Measurements from ENCODE around the gene WWC2. TPM values are rescaled to one million over a fixed set of nuclear protein-coding genes. Genes with fewer than 3 reads are reported as not detected.
"Not testable (repeated sequence)": the region's sequence is repeated elsewhere in the genome, so short reads cannot be mapped to it uniquely, and the experiment has no call there.

The WWC2 gene
- total RNA-seq, 6 experiments from 2014 or later: 86.3 to 114 (median 95.2) TPM

DNA sequence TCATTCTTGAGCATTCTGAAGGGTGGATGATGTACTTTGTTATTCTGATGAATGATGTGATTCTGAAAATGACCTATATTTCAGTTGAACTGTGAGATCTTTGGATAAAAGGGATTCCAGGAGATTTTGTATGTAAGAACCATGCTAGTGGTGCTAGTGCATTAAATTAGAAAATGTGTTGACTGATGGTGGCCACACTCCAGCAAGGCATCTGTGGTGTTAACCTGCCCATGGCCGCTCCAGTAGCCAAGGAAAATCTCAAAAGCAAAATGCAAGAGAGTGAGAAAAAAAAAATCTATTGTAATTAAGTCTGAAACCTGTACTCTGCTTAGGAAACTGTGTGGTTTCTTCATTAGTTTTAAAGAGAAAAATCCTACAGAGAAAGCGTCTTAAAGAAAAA lies 93.5 kb downstream of the WWC2 start:
- Mint-ChIP-seq H3K4me3 (no peak overlapping the region), H3K4me1 (ENCODE audit: low read depth) (peaks cover 52% of the 10 kb centered on the region), H3K27ac (no peak overlapping the region), H3K27me3 (ENCODE audit: insufficient read depth) (no peaks in the 10 kb centered on the region), H3K36me3 (ENCODE audit: low read depth) (peaks cover 15% of the 10 kb centered on the region), H3K9me3 (no peaks in the 10 kb centered on the region)
- TF ChIP-seq, protein P1, sequence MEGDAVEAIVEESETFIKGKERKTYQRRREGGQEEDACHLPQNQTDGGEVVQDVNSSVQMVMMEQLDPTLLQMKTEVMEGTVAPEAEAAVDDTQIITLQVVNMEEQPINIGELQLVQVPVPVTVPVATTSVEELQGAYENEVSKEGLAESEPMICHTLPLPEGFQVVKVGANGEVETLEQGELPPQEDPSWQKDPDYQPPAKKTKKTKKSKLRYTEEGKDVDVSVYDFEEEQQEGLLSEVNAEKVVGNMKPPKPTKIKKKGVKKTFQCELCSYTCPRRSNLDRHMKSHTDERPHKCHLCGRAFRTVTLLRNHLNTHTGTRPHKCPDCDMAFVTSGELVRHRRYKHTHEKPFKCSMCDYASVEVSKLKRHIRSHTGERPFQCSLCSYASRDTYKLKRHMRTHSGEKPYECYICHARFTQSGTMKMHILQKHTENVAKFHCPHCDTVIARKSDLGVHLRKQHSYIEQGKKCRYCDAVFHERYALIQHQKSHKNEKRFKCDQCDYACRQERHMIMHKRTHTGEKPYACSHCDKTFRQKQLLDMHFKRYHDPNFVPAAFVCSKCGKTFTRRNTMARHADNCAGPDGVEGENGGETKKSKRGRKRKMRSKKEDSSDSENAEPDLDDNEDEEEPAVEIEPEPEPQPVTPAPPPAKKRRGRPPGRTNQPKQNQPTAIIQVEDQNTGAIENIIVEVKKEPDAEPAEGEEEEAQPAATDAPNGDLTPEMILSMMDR (IDR thresholded peaks at IDR 0.05): no peak
- DNase-seq: no peak

DNA sequence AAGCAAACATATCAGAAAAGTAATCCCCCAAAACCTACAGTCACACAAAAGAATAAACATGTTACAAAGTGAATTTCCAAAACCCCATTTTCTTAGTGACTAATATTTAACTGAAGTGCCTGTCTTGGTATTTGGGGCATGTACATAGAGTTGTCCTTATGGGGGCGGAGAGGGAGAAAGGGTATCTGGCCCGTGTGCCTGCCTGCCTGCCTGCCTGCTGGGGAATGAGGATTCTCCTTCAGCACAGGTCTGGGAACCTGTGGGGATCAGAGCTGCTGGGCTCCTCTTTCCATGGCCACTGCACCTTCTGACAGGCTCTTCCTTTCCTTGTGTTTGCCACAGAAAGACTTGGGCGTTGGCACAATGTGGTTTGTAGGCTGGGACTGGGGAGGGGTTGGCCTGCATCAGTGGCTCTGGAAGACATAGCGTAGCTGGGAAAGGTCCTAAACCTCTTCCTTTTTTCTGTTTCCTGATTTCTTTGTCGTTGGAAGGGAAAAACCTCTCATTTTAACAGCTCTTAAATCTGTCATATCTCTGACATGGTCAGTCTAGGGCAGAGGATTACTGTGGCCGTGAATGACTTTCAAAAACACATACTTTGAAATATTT lies 94.8 kb downstream of the WWC2 start:
- H3K36me3 Mint-ChIP-seq (ENCODE audit: low read depth): peaks cover 23% of the 10 kb centered on the region
- peak overlapping the region; percentile 8; the same call in 1 of the 2 replicates for H3K27ac Mint-ChIP-seq
- H3K9me3 Mint-ChIP-seq; H3K27me3 Mint-ChIP-seq (ENCODE audit: insufficient read depth); H3K4me3 Mint-ChIP-seq; DNase-seq: not testable (repeated sequence)
- peaks cover 53% of the 10 kb centered on the region for H3K4me1 Mint-ChIP-seq (ENCODE audit: low read depth)

DNA sequence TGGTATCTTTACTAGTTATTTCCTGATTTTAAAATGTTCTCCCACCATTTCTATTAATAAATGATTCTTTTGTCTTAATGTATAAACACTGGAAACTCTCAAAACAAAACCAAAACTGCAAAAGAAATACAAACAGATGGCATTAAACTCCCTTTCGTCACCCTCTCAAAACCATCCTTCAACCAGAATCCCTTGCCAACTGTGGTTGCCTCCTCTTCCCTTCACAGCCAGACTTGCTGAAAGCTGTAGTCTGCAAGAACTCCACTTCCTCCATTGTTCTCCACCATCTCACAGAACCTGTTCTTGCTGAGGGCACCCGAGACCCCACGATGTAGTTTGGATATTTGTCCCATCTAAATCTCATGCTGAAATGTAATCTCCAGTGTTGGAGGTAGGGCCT lies 96.5 kb downstream of the WWC2 start:
- Mint-ChIP-seq H3K9me3 (no peaks in the 10 kb centered on the region), H3K27ac (no peak overlapping the region; the same call in none of the 2 replicates), H3K36me3 (ENCODE audit: low read depth) (peaks cover 27% of the 10 kb centered on the region), H3K4me3 (no peak overlapping the region), H3K27me3 (ENCODE audit: insufficient read depth) (no peaks in the 10 kb centered on the region; the same call in 1 of the 2 replicates), H3K4me1 (ENCODE audit: low read depth) (peaks cover 54% of the 10 kb centered on the region)
- no peak for DNase-seq
- TF ChIP-seq, protein P1 (IDR thresholded peaks at IDR 0.05): no peak

DNA sequence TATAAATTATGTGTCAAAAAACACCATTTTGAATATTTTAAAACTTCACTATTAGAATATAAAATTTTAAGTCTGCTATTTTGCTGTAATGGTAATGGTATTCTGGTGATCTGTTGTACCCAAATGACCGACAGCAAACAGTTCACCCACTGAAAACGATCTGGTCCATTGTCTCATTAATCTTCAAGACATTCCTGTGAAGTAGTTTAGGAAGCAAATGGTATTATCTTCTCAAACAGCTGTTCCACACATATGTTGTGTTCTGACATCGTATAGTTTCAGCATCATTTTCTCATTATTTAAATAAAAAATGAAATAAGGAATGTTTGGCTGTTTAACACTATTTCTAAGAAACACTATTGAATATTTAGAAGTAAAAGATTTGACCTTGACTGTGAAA lies 98.1 kb downstream of the WWC2 start:
- Mint-ChIP-seq H3K4me3 (no peak overlapping the region), H3K27me3 (ENCODE audit: insufficient read depth) (no peaks in the 10 kb centered on the region; the same call in none of the 2 replicates), H3K4me1 (ENCODE audit: low read depth) (peaks cover 60% of the 10 kb centered on the region), H3K36me3 (ENCODE audit: low read depth) (peaks cover 28% of the 10 kb centered on the region), H3K27ac (no peak overlapping the region), H3K9me3 (no peaks in the 10 kb centered on the region)
- DNase-seq: no peak
- TF ChIP-seq, protein P1 (IDR thresholded peaks at IDR 0.05): no peak

DNA sequence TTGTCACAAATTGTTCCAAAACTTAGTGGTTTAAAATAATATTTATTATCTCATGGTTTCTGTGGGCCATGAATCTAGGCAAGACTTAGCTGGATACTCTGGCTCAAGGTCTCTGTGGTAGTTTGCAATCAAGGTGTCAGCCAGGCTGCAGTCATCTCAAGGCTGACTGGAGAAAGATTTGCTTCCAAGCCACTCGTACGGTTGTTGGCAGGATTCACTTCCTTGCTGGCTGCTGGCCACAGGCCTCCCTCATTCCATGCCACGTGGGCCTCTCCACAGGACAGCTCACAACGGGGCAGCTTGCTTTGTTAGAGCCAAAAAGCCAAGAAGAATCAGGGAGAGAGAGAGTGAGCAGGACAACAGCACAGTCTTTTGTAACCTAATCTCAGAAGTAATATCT lies 101.4 kb downstream of the WWC2 start:
- H3K36me3 Mint-ChIP-seq (ENCODE audit: low read depth): peaks cover 33% of the 10 kb centered on the region
- DNase-seq: peak; percentile 92
- TF ChIP-seq, protein P1 (IDR thresholded peaks at IDR 0.05): no peak
- H3K4me1 Mint-ChIP-seq (ENCODE audit: low read depth): peaks cover 56% of the 10 kb centered on the region
- H3K4me3 Mint-ChIP-seq: peak overlapping the region; percentile 44
- peak overlapping the region; percentile 79 for H3K27ac Mint-ChIP-seq
- H3K27me3 Mint-ChIP-seq (ENCODE audit: insufficient read depth): no peaks in the 10 kb centered on the region; the same call in none of the 2 replicates
- H3K9me3 Mint-ChIP-seq: no peaks in the 10 kb centered on the region

DNA sequence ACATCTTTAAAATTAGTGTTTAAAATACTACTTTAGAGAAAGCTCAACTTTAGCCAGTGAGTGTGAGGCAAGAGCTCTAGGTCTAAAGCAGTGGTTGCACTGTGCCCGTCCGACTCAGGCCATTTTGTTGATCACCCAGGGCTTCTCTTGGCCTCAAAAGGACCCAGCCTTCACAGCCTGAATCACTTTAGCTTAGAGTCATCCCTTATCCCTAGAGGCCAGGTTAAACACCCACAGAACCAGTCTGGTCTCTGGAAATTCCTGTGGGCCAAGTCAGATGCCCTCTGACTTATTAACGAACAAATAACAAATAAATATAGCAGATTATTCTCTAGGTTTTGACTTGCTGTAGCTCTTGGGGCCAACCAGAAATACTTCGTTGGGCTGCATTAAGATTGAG lies 102.3 kb downstream of the WWC2 start:
- H3K27me3 Mint-ChIP-seq (ENCODE audit: insufficient read depth): no peaks in the 10 kb centered on the region; the same call in none of the 2 replicates
- H3K4me3 Mint-ChIP-seq: peak overlapping the region; percentile 46
- H3K9me3 Mint-ChIP-seq: no peaks in the 10 kb centered on the region
- peaks cover 54% of the 10 kb centered on the region for H3K4me1 Mint-ChIP-seq (ENCODE audit: low read depth)
- peaks cover 25% of the 10 kb centered on the region for H3K36me3 Mint-ChIP-seq (ENCODE audit: low read depth)
- TF ChIP-seq, protein P1 (IDR thresholded peaks at IDR 0.05): no peak
- peak overlapping the region; percentile 79 for H3K27ac Mint-ChIP-seq
- peak; percentile 84 for DNase-seq

Measured in HFFc6 (cell line).